HG02840 (cell line): ENCODE results near the gene NEUROG2.
"Not testable (repeated sequence)": the region's sequence is repeated elsewhere in the genome, so short reads cannot be mapped to it uniquely, and the experiment has no call there.

Source experiments
- ATAC-seq: cut with Tn5 transposase; IDR thresholded peaks from one replicate; pipeline ENCODE4 v1.9.1; 2021; ENCODE audit warnings: mild to moderate bottlenecking, moderate library complexity, moderate number of reproducible peaks; ENCODE audit not compliant: unreplicated experiment, low FRiP score

Gene NEUROG2

DNA sequence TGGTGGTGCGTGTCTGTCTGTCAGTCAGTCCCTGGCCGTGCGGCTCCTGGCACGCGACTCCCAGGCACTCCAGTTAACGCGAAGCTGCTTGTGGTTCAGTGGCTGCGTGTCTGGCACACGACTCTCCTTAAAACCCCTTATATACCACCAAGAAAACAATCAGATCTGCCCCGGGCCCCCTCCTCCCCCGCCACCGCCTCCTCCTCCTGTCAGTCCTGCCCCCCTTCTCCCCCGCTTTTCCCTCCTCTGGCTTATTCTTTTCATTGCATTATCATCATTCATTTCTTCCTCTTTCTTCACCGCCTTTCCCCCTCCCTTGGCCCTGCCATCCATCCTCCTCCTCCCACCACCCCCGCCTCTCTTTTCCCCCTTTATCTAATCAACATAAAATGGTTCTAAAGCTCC lies at the start of gene NEUROG2:
Gene NEUROG2, minus strand, starts transcription at position 115 of the 405 bp plus-strand sequence. CDS start 705 bp downstream, outside the sequence.
- ATAC-seq: no peak

DNA sequence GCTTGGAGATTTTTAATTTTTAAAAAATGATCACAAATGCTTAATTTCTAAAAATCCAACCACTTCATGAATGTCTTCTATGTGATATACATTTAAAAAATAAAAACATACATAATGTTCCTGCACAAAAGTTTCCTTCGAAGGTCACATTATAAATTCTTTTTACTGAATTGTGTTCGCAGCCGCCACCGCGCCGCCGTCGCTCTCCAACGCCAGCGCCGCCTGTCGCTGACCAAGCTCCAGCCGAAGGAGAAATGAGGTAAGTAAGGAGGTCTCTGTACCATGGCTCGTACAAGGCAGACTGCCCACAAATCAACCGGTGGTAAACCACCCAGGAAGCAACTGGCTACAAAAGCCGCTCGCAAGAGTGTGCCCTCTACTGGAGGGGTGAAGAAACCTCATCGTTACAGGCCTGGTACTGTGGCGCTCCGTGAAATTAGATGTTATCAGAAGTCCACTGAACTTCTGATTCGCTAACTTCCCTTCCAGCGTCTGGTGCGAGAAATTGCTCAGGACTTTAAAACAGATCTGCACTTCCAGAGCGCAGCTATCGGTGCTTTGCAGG lies 48.8 kb upstream of the NEUROG2 start:
- ATAC-seq: no peak

DNA sequence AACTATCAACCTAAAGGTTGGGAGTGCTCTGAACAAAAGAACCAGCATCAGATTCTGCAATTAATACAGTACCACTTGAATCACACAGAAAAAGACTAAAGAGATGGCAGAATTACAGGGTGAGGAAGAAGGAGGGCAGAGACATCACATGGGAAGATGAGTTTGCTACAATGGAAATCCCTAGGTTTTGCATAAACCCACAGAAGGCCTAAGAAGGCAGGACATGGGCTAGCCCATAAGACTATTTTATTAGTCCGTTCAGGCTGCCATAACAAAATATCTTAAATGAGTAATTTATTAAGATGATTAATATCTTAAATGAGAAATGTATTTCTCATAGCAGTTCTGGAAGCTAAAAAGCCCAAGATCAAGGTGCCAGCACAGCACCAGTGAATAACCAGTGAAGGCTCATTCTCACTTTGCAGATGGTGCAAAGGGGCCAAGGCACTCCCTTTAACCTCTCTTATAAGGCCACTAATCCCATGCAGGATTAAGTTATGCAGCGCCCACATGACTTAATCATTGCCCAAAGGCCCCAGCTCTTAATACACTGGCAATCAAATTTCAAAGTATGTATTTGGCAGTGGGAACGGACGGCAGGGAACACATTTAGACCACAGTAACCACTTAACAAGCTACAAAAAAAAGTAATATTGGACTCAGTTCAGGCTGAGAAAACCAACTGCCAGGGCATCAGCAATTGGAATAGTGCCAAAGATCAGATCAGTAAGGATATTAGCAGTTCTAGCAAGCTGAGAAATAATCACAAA lies 47.6 kb upstream of the NEUROG2 start:
- ATAC-seq: no peak

DNA sequence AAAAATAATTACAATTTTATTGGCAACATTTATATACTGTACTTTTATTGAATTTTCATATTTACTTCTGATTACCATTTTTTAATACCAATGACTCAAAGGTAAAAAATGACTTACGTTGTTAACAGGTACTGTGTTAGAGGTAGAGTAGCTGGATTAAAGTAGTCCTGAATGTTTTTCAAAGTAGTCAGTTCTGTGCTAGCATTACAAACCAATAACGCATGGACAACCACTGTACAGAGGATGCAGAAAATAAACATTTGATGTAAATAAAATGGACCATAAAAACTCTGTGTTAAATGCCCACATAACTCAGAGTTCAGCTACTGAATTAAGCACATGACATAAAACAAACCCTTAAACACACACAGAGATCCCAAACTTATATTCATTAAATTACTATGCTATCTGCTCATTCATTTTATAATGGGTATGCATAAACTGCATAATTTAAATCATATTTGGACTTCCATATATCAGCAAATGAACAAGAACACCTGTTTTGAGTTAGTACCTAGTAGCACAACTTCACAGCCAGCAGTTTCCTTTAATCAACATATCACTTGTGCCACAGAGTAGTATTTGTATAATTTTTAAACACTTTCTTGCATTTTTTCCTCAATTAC lies 46.4 kb upstream of the NEUROG2 start:
- ATAC-seq: no peak

DNA sequence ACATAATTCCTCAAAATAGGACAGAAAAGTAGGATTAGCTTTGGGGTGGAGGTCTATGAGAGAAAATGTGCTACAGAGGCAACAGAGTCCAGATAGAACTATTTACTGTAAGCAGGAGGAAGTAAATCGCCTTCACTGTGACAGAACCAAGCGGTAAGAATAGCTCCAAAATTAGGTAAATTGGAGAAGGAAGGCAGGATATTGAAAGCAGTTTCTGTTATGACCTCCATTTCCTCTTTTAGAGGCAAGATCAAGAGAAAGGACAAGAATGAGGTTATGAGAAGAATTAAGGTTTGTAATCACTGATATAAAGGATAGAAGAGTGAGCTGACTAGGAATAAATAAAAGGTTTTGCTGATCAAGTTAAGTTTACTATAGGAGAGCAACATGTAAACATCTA lies 44.1 kb upstream of the NEUROG2 start:
- no peak for ATAC-seq

DNA sequence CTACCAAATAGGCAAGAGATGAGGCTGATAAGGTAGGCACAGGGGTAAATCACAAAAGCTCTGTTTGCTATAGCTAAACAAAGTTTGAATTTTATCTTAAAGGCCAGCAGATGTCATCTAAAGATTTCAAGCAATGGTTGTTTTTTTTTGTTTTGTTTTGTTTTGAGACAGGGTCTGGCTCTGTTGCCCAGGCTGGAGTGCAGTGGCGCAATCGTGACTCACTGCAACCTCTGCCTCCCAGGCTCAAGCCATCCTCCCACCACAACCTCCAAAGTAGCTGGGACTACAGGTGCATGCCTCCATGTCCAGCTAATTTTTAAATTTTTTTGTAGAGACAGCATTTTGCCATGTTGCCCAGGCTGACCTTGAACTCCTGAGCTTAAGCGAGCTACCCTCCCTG lies 43.1 kb upstream of the NEUROG2 start:
- no peak for ATAC-seq

DNA sequence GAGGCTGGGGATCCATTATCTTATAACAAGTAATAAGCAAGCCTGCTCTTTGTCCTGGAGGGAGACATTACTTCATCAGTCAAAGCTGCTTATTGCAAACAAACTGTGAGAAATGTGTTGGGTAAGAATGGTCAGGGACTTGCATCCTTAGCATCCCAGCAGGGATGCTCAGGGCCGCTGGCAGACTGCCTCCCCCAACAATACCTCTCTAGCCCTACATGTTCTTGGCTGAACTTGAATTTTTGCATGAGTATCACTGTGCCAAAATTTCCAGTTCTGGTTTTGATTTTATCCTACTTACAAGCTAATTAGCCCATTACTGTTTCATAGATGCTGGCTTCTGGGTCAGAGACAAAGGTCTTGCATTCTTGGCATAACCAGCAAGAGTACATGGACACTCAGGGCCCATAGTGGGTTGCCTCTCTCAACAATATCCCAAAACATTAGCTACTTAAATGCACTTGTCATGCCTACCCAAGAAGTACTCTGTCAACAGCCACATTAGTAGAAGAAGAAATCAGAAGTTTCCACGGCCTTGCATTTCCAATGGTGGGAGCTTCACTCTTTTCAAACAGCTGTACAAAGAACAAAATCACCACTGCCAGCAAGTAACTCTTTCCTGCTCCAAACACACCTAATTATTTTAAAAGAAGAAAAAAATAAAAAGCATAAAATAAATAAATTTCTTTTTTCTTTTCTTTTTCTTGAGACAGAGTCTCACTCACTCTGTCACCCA lies 41.9 kb upstream of the NEUROG2 start:
- ATAC-seq: no peak

DNA sequence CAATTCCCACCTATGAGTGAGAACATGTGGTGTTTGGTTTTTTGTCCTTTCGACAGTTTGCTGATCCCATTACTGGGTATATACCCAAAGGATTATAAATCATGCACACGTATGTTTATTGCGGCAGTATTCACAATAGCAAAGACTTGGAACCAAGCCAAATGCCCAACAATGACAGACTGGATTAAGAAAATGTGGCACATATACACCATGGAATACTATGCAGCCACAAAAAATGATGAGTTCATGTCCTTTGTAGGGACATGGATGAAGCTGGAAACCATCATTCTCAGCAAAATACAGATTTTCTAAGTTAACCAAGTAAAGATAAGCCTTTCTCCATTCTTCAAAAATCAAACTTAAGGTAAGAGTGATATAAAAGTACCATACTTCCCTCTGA lies 38.3 kb upstream of the NEUROG2 start:
- not testable (repeated sequence) for ATAC-seq

DNA sequence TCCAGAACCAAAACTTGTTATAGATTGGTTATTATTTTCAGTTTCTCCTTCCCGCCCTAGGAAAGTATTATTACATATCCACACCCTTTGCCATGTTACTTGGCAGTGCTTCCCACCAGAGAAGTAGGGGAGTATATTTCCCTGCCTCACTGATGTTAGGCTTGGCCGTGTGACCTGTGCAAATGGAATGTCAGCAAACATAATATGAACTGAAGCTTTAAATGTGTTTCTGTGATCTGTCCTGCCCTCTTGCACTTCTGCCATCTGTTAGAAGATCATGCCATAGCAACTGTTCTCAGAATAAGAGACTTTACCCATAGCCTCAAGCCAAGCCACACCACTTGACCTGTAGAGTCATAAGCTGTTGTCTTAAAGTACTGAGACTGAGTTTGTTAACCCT lies 36.7 kb upstream of the NEUROG2 start:
- no peak for ATAC-seq

DNA sequence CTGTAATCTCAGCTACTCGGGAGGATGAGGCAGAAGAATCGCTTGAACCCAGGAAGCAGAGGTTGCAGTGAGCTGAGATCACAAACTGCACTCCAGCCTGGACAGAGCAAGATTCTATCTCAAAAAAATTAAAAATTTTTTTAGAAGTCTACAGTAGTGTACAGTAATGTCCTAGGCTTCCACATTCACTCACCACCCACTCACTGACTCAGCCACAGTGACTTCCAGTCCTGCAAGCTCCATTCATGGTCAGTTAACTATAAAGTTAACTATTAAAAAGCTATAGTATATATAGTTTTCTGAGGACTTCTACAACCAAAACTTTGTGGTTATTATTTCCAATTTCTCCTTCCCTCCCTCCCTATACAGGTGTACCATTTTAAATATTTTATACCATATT lies 34.7 kb upstream of the NEUROG2 start:
- no peak for ATAC-seq

DNA sequence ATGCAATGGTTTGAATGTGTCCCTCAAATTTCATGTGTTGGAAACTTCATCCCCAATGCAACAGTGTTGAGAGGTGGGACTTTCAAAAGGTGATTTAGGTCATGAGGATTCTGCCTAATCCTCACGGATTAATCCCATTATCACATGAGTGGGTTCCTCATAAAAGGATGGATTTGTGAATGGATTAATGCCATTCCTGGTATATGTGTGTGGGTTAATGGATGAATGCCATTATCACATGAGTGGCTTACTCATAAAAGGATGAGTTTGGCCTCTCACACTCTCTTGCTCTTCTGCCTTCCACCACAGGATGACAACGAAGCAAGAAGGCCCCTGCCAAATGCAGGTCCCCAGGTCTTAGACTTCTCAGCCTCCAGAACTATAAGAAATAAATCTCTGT lies 30.5 kb upstream of the NEUROG2 start:
- no peak for ATAC-seq

DNA sequence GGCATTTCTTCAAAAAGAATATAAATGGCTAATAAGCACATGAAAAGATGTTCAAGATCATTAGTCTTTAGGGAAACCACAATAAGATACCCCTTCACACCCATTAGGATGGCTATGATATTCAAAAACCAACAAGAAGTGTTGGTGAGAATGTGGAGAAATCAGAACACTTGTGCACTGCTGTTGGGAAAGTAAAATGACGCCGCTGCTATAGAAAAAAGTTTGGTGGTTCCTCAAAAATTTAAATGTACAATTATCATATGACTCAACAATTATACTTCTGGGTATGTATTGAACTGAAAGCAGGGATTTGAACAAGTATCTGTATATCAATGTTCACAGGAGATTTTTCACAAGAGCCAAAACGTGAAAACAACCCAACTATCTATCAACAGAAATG lies 29.4 kb upstream of the NEUROG2 start:
- no peak for ATAC-seq

DNA sequence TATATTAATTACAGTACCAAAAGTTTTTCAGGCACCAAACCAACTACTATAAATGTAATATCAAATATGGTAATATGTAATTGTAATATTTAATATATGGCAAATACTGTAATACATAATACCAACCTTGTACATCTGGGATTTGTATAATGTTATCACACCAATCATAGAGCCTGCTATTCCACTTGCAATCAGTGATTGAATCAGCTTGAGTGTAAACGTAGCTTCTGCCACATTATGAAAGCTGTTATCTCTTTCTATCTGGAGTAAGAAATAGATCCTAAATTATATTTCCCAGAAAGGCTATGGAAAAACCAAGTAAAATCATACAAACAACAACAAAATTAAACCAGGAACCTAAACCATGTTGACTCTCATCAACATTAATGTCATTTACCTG lies 24.7 kb upstream of the NEUROG2 start:
- no peak for ATAC-seq

DNA sequence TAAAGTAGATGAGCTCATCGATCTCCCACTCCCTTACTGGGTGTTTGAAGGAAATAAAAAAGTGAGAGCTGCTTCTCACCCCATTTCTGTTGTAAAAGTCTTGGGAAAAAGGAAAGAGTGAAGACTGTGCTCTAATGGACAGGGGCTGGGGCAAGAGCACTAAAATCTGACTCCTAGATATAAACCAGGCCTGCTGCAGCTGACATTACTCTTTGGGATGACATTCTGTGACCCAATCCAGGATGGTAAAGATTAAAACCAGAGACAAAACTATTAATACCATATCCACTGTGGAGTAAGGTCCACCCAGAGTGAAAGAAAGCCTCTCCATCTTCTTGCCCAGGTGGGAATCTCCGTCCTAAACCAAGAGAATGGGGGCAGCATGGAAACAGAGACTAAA lies 20.1 kb upstream of the NEUROG2 start:
- no peak for ATAC-seq

DNA sequence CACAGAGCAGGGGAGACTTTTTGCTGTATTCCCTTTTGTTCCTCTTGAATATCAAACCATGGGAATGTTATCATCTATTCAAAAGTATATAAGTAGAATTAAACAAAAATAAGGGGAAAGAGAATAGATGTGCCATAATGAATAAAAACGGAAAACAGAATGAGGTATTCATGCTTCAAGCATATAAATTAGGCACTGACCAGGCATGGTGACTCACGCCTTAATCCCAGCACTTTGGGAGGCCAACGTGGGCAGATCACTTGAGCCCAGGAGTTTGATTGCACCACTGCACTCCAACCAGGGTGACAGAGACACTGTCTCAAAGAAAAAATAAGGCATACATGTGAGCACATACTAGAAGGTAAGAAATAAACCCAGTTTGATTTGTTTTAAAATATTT lies 16.3 kb upstream of the NEUROG2 start:
- ATAC-seq: no peak

DNA sequence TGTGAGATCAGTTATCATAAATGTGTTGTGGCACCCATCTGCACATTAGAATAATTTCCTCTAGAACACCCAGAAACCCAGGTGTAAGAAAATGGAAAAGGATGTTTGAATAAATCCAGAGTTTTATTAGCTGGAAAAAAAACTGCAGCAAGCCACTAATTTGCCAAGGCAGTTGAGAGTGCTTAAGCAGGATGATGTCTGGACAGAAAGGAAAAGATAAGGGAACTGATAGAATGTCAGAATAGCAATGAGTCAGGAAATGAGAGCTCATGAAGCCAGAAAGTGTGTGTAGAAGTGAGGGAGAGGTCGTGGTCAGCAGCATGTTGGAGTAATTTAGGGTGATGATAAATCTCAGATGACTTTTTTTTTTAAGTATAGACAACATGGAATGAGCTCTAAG lies 15.2 kb upstream of the NEUROG2 start:
- no peak for ATAC-seq

DNA sequence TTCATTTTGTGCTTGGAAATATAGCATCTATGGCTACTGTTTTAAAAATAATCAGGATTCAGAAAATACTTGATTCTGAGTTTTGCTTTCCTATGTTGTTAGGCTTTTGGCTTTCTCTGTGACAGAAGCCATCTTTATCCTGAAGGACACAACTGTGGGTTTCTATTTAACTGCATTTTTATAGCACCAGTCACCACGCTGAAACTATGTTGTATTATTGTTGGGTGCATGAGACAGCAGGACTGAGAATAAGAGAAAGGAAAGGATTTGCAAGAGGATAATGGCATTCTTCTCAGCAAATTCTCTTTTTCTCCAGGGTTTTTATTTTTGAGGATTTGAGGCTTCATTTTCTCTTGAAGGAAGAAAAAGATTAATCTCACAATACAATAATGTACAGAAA lies 10.1 kb upstream of the NEUROG2 start:
- ATAC-seq: no peak

DNA sequence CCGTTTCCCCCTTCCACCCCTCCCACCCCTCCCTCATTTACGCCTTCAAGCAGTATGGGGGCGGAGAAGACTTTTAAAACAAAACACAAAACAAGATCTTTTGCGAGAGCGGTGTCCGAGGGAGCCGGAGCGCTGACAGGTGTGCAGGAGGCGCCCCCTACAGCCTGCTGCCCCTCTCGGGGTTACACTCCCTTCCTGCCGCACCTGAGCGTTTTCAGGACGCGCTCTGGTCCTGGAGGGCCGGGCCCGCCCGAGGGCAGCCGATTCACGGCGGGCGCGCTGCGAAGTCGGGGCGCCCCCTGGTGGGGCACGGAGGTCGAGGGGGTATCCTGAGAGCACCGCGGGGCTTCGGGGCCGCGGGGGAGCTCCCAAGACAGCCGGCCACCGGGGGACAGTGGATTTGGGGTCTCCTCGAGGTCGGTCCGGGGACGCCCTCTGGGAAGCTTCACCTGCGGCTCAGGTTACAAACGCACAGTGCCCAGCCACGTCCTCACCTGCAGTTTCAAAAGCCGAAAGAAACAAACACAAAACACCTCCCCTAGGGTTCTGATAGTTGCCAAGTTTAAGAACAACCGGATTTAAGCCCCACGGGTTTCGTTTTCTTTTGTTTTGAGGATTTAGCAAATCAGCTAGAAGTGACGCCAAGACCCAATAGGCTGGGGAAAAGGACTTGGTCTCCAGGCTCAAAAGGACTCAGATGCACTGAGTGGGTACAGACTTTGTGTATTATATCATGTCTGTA lies 8.0 kb upstream of the NEUROG2 start:
- peak; percentile 84 for ATAC-seq

DNA sequence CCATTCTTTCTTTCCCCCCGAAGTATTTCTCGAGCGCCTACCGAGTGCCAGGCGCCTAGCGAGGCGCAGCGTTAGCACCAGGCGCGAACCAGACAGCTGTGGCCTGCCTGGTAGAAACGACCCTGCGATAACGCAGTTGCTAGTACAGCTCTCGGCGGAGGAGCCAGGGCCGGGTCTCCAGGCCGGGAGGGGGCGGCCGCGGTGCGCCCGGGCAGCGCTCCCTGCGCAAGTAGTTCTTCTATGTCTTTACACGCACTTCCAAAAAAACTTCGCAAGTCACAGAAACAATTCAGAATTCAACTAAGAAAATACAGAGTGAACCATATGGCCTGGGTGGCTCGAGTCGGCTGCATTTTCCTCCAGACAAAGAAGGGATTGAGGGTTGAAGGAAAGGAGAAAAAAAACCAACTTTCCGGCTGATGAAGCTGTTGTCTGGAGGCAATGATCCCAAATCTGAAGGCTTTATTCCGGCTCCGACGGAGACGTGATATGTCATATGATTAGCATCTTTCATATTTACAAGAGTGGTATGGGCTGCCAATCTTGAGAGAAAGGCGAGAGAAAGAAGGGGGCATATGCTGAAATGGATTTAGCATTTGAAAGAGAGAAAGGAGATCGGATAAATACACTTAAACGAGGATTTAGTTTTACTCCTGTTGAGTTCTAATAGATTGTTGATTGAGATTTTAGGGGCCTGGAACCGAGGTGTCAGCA lies 7.2 kb upstream of the NEUROG2 start:
- ATAC-seq: peak; percentile 35

DNA sequence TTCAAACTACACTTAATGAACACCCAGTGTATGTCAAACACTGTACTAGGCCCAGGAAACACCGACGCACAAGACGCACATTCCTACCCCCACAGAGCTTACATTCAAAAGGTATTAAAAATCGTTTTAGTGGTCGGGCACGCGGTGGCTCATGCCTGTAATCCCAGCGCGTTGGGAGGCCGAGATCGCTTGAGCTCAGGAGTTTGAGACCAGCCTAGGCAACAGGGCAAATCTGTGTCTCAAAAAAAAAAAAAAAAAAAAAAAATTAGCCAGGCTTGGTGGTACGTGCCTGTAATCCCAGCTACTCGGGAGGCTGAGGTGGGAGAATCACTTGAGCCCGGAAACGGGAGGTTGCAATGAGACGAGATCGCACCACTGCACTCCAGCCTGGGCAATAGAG lies 6.5 kb upstream of the NEUROG2 start:
- not testable (repeated sequence) for ATAC-seq
